SK-N-MC (cell line): Measurements from ENCODE around the gene PAN3.

ENCODE experiments used
- EZH2 ChIP-seq: fragments of 200-600 bp; sonication (generic); IDR thresholded peaks from one replicate; pipeline ENCODE4 v1.6.1; 2017; ENCODE audit warnings: antibody characterized with exemption
- POLR2AphosphoS5 ChIP-seq: IDR thresholded peaks from 2 replicates; pipeline ENCODE4 v1.6.1; 2012; ENCODE audit warnings: mild to moderate bottlenecking, low read depth, low read length, borderline replicate concordance

DNA sequence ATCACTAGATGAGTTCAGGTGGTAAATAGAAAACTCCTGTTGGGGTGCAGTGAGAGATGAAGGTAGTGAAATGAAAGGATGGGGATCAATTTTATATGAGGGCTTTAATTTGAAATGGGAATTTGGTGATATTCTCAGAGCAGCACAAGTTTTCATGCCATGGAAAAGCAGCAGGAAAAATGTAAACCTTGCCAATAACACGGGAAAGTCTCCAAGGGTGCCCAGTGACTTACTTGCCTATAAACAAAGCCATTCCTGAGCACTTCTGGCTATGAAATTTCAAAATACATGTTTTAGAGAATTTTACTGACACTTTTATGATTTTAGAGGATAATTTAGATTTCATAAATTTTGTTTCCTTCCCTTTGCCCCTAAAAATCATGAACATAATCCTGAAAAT lies 21.6 kb upstream of the PAN3 start:
- TF ChIP-seq EZH2 (no peak), POLR2AphosphoS5 (no peak)
